Cardiac fibroblast (primary cell): ENCODE data around the gene LIPC.

Experiments
- DNase-seq, 2 donors: peaks; one replicate each; pipeline versions ENCODE4 v3.0.0 to v3.0.0-alpha.2; 2010; ENCODE audit warnings: low read depth in 2 of 2
- H3K4me3 ChIP-seq, 2 donors: replicated peaks in 1 of 2; 1 replicate in 1 of 2; 2 replicates in 1 of 2; pipeline ENCODE4 v1.5.1; 2011; ENCODE audit warnings: low read depth in 2 of 2, low read length in 2 of 2, mild to moderate bottlenecking in 2 of 2, moderate library complexity in 1 of 2
- CTCF ChIP-seq: IDR thresholded peaks from one replicate; pipeline ENCODE4 v1.5.1; 2011; ENCODE audit warnings: low read depth, mild to moderate bottlenecking, low read length, inconsistent platforms

The LIPC gene

GRCh38 chr15:58518626-58519025 lies 86.8 kb downstream of the LIPC start:
- DNase-seq = no peak
- TF ChIP-seq CTCF = no peak
- H3K4me3 ChIP-seq = no peak overlapping the region

- no peak overlapping the region for H3K4me3 ChIP-seq
- no peak for DNase-seq
- TF ChIP-seq CTCF = no peak
These were observed 87.7 kb downstream of the LIPC start for GRCh38 chr15:58519516-58519915.

- TF ChIP-seq CTCF = no peak
- DNase-seq = no peak
- no peak overlapping the region for H3K4me3 ChIP-seq
These were observed 88.7 kb downstream of the LIPC start for GRCh38 chr15:58520464-58520863.

GRCh38 chr15:58520936-58521292 lies 89.1 kb downstream of the LIPC start:
- DNase-seq = no peak
- no peak overlapping the region for H3K4me3 ChIP-seq
- TF ChIP-seq CTCF = no peak

GRCh38 chr15:58521293-58521991 lies 89.7 kb downstream of the LIPC start:
- no peak for TF ChIP-seq CTCF
- DNase-seq = peak; percentile 85 to 88
- no peak overlapping the region for H3K4me3 ChIP-seq

- DNase-seq = no peak
- H3K4me3 ChIP-seq = no peak overlapping the region
- TF ChIP-seq CTCF = no peak
These were observed 90.6 kb downstream of the LIPC start for GRCh38 chr15:58522391-58522790.

GRCh38 chr15:58522865-58523264 lies 91.1 kb downstream of the LIPC start:
- DNase-seq = no peak
- no peak overlapping the region for H3K4me3 ChIP-seq
- no peak for TF ChIP-seq CTCF
